Activated CD4-positive, alpha-beta T cell treated with anti-CD3 and anti-CD28 coated beads for 24 hours (primary cell): ENCODE data around the gene SUPT20HL1.
"Not testable (repeated sequence)": the region's sequence is repeated elsewhere in the genome, so short reads cannot be mapped to it uniquely, and the experiment has no call there.

Experiments
- DNase-seq, 2 donors: peaks; one replicate each; pipeline ENCODE4 v3.0.0-alpha.2; 2020; ENCODE audit warnings: low read depth in 2 of 2

SUPT20HL1 gene

DNA sequence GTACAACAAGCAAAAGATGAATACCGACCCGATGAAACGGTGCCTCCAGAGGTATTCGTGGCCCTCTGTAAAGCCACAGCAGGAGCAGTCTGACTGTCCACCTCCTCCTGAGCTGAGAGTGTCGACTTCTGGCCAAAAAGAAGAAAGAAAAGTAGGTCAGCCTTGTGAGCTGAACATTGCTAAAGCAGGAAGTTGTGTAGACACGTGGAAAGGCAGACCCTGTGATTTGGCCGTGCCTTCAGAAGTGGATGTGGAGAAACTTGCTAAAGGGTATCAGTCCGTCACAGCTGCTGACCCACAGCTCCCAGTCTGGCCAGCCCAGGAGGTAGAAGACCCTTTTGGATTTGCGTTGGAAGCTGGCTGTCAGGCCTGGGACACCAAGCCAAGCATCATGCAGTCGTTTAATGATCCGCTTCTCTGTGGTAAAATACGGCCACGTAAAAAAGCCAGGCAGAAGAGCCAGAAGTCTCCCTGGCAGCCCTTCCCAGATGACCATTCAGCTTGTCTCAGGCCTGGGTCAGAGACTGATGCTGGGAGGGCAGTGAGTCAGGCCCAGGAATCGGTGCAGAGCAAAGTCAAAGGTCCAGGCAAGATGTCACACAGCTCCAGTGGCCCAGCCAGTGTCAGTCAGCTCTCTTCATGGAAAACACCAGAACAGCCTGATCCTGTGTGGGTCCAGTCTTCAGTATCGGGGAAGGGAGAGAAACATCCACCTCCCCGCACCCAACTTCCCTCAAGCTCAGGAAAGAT, 3.2 kb downstream of the SUPT20HL1 start:
- not testable (repeated sequence) for DNase-seq

DNA sequence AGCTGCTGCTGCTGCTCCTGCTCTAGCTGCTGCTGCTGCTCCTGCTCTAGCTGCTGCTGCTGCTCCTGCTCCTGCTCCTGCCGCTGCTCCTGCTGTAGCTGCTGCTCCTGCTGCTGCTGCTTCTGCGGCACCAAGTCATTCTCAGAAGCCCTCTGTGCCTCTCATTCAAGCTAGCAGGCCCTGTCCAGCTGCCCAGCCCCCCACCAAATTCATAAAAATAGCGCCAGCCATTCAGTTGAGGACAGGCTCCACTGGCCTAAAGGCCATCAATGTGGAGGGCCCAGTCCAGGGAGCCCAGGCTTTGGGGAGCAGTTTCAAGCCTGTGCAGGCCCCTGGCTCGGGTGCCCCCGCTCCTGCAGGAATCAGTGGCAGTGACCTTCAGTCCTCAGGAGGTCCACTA, 3.9 kb downstream of the SUPT20HL1 start:
- no peak for DNase-seq

DNA sequence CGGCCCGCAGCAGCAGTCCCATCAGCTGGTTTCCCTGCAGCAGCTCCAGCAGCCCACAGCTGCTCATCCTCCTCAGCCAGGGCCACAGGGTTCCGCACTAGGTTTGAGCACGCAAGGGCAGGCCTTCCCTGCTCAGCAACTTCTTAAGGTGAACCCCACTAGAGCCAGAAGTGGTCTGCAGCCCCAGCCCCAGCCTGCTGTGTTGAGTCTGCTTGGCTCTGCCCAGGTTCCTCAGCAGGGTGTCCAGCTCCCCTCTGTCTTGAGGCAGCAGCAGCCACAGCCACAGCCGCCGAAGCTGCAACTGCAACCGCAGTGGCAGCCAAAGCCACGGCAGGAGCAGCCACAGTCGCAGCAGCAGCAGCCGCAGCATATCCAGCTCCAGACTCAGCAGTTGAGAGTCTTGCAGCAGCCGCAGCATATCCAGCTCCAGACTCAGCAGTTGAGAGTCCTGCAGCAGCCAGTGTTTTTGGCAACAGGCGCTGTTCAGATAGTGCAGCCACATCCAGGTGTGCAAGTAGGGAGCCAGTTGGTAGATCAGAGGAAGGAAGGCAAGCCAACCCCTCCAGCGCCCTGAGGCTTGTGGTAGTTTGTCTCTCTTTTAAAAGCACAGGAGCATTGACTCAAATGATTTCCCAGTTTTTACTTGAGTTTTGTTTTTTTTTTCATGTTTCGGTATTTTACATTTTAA, 4.6 kb downstream of the SUPT20HL1 start:
- no peak for DNase-seq

DNA sequence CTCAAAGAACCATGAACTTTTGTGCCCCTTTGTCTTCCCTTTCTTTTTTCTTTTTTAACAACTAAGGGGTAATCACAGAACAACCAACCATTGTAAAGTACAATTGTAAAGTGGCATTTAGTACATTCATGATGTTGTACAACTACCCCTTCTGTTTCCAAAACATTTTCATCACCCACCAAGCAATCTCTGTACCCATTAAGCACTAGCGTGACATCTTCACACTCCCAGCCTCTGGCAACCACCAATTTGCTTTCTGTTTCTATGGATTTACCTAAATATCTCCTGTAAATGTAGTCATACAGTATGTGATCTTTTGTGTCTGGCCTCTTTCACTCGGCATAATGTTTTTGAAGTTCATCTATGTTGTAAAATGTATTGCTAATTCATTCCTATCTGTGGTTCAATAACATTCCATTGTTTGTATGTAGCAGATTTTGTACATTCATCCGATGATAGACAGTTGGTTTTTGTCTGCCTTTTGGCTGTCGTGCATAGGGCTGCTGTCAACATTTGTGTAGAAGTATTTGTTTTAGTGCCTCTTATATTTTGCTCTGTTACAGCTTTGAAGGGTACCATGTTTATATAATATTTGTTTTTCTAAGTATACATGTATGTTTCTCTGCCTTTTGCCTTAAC, 6.4 kb downstream of the SUPT20HL1 start:
- DNase-seq, result not testable (repeated sequence)

DNA sequence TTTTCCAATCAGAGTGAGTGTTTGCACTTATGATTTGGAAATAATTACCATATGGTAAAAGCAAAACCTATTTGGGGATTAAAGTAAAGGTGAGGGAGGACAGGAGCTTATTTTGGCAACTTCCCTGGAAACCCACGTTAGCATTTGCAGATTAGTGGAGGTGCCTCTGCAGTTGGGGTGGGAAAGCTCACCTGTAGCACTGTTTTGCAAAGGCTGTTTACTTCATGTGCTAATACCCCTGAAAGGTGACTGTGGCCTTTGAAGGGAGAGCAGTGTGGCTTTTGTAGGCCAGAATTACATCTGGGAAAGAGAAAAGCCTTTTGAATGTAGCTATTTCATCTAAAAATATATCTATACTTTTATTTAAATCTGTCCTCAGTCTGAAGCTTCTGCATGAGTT, 9.4 kb downstream of the SUPT20HL1 start:
- DNase-seq, result no peak

DNA sequence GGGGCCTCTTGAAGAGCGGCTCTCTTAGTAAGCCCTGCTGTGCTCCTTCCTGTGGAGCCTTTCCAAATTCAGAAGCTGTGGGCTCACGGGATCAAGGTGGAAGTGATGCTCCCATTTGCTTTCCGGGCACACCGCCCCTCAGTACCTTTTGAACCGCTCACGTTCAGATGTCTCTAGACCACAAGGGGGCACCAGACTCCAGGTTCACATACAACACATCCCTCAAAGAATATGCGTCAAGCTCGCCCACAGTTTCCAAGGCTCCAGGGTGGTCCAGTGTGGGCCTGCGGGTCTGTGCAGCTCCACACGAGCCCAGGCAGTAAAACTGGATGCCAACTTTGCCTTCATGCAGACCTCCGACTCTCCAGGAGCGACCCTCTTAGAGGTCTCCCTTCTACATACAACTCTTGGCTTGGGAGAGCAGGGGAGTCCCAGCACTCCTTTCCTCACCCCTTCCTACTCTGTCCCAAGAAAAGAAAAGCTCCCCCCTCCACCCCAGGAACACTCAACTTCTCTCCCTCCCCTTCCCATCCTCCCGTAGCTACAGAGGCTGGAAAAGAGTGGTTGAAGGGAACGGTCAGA, 11.0 kb downstream of the SUPT20HL1 start:
- DNase-seq, result peak; percentile 44 to 53

DNA sequence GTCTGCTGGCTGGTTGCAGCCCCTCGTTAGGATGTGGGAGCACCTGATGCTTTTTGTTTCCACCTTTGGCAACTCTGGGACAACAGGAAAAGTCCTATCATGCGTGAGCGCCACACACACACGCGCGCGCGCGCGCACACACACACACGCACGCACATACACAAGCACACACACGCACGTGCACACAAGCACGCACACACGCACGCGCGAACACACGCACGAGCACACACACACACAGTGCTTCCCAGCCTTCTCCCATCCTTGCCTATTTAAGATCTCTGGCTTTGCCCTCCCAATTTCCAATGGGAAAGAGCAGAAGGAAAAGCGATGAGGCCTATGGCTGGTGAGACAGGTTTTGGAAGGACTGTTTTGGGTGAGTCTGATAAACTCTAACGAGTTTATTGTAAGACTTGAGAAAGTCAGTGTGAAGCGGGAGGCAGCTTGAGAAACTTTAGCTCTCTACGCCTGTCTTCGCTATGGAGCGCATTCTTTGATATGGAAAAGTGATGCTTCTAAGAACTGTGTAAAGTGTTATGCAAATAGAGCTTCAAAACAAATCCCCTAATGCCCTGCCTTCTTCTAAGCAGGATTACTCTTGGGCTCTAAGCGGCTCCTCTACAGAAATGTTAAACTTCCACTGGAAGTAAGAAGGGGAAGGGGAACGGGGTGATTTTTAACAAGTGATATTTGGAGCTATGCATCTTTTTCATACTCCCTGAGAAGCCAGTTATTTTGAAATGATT, 11.8 kb downstream of the SUPT20HL1 start:
- no peak for DNase-seq

DNA sequence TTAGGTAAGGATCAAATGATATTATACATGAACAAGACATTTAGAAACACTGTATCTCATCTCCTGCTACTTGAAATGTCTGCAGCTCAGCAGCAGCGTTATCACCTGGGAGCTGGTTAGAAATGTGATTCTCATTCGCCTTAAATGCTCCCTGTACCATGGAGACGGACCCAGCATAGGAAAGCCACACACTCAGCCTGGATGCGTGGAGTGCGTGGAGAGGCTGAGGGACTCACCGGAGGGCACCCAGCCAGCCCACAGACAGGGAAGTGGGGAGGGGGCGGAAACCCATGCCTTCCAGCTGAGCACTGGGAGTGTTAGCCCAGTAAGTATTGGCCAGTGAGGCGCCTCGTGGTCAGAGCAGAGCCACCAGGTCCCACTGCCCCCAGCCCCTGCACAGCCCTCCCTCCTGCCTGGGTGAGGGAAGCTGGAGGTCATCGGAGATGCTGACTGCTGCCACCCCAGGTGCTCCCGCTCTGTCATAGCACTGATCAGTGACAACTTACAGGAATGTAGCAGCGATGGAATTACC, 15.2 kb downstream of the SUPT20HL1 start:
- DNase-seq, result no peak

DNA sequence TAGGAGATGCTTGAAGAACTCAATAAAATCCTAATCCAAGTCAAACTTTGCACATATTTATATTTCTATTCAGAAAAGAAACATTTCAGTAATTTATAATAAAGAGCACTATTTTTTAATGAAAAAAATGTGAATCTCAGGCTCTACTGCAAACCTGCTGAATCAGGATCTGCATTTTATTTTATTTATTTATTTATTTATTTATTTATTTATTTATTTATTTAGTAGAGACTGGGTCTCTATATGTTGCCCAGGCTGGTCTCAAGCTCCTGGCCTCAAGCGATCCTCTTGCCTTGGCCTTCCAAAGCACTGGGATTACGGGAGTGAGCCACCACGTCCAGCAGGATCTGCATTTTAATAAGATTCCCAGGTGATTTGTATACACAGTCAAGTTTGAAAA, 16.0 kb downstream of the SUPT20HL1 start:
- no peak for DNase-seq

DNA sequence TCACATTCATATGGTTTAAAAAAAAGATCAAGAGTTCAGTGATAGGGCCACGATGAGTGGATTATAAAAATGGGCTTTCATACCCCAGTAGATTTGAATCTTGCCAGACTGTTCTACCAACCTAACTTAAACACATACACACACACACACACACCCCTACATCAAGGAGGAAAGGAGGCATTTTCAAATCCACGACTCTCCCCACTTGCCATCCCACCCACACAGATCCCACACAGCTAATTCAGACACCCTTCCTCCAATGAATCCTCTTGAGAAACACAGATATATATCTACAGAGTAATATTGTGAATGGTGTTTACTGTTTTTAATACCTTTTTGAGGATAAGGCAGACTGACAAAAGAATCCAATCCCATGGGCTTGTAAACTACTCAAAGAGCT, 16.8 kb downstream of the SUPT20HL1 start:
- DNase-seq, result no peak

DNA sequence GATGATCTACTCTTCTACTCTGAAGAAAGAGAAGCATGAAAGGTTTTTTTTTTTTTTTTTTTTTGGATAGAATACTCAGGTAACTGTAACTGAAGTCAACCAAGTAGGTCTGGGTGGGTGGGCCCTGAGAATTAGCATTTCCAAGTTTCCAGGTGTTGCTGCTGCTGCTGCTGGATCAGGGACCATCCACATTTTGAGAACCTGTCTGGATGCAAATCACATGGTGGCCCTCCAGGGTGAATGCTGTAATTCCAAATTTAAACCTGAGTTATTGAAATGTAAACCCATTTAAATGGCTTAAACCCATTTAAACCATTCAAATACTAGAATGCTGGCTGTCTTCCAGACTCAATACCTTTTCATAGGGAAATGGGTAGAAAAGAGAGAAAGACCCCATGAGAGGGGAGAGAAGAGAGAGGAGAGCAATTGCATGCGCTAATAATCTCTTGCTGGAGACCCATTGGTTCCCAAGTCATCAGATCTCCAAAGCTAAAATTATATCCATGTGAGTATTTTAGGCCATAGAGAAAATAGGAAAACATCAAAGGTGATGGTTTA, 17.6 kb downstream of the SUPT20HL1 start:
- no peak for DNase-seq

DNA sequence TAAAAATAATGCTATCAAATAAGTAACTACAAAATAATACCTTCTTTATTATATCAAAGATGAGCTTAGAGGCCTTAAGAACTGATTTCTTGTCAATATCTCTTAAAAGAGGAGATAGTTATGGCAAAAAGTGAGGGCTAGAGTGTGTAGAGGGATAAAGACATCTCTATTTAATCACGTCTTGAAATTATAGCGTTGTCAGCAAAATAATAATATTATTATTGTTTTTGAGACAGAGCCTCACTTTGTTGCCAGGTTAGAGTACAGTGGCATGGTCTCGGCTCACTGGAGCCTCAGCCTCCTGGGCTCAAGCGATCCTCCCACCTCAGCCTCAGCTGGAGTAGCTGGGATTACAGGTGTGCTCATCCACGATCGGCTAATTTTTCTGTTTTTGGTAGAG, 18.3 kb downstream of the SUPT20HL1 start:
- no peak for DNase-seq

DNA sequence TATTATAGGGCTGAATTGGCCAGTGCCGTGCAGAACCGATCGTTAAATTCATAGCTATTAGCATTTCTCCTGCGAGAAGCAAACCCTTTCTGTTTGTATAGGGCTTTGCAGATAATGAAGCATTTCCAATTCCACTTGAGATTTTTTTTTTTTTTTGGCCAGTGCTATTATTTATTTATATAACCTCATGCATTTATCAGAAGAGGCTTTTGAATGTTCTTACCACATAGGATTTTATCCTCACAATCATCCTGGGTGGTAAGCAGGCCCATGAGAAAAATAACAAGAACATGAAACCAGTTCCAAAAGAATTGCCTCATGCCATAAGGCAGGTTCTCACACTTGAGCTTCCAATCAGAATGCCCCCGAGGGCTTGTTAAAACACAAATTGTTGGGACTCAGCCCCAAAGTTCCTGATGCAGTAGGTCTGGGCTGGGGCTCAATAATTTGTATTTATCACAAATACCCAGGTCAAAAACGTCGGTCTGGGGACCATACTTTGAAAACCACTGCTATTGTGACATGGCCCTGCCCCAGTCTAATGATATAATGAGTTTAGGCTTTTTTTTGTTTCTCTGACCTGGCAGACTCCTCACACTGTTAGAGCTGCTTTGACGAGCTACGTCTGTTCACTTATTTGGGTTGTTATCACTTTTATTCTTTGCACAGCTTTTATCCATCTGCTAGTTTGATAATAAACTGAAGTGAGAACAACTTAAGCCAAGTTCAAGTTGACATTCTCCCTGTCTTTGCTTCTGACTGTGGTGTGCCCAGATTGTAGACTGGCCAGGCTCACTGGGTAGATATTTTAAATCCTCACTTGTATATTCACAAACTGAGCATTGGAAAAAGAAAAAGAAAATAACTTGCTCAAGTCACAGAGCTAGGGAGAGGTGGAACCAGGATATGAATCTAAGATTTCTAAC, 20.1 kb downstream of the SUPT20HL1 start:
- DNase-seq, result no peak

DNA sequence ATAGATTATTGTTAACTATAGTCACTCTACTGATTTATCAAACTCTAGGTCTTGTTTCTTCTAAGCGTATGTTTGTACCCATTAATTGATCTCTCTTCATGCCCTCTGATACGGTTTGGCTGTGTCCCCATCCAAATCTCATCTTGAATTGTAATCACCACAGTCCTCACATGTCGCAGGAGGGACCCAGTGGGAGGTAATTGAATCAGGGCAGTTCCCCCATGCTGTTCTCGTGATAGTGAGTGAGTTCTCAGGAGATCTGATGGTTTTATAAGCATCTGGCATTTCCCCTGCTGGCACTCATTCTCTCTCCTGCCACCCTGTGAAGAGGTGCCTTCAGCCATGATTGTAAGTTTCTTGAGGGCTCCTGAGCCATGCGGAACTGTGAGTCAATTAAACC, 21.9 kb downstream of the SUPT20HL1 start:
- DNase-seq, result not testable (repeated sequence)

DNA sequence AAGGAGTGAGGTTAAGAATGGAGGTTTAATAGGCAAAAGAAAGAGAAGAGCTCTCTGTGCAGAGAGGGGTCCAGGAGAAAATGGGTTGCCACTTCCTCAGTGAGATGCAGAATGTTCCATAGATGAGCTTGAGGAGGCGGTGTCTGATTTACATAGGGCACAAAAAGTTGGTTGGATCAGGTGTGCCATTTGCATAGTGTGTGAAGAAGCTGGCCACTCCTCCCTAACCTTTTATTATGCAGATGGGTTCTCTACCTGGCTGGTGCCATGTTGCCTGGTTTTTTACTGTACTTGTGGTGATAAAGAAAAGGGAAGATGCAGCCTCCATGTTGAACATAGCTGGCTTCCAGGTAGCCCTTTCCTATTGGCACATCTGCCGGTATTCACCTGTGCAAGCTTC, 27.3 kb downstream of the SUPT20HL1 start:
- no peak for DNase-seq

DNA sequence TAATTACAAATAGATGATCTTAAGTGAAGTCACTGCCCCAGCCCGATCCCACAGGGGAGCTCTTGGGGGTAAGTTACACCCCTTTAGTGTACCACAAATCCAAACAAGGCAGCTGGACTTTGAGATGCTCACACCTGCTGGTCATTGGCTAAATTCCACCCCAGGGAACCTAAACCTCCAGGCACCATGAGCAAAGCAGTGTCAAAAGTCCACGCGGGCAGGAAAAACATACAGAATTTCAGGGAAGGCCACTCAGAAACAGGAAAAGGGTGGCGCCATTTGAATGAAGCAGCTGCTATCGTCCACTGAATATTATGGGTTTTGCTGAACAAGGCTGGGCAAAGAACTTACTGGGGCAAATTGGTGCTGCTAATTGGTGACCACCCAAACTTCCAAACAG, 30.9 kb downstream of the SUPT20HL1 start:
- no peak for DNase-seq

DNA sequence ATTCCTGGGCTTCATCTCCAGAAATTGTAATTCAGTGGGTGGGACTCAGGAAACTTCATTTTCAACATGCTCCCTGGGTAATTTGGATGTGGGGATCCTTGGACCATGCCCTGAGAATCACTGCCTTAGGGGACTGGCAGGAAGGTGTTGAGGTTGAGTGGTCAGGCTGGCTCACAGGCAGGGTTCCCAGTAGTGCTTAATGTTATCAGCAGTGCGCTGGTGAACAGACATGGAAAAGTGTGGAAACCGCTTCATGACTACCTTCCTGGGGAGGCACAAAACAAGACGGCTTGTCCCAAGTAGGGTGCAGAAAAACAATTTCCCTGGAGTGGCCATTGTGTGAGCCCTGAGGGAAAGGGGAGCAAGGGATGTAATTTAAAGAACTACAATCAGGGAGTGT, 31.4 kb downstream of the SUPT20HL1 start:
- no peak for DNase-seq

DNA sequence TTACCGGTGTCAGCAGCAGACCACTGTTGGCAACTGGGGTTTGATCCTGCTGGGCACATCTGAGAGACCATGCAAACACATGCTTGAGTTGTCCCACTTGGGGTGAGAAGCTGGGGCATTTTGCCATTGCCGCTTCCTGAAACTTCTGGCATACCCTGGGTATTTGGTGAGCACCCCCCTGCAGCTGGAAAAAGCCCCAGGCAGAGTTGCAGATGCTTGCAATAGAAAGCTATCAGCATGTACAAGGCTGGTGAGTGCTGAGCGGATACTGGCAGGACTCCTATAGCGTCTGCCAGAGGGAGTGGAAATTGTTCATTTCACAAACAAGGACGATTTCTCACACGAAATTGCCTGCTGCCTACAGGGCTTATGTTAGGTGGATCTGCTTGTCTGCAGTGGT, 32.3 kb downstream of the SUPT20HL1 start:
- DNase-seq, result no peak

DNA sequence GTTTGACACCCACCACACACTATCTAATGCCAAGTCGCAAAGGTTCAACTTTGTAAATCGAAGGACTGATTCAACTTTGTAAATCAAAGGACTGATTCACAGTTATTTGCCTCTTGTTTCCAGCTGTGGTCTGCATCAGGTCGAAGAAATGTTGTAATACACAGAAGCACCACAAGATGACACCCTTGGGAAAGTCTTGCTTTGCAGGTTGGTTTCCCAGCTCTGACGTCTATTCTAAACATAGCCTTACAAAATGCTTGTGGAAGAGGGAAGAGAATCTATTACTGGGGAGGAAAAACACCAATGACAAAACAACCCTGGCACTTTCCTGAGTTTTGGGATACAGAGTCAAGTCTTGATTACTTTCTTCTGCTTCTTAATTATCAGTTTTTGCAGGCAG, 35.3 kb downstream of the SUPT20HL1 start:
- DNase-seq, result peak in 1 of 2 donors; percentile 35

DNA sequence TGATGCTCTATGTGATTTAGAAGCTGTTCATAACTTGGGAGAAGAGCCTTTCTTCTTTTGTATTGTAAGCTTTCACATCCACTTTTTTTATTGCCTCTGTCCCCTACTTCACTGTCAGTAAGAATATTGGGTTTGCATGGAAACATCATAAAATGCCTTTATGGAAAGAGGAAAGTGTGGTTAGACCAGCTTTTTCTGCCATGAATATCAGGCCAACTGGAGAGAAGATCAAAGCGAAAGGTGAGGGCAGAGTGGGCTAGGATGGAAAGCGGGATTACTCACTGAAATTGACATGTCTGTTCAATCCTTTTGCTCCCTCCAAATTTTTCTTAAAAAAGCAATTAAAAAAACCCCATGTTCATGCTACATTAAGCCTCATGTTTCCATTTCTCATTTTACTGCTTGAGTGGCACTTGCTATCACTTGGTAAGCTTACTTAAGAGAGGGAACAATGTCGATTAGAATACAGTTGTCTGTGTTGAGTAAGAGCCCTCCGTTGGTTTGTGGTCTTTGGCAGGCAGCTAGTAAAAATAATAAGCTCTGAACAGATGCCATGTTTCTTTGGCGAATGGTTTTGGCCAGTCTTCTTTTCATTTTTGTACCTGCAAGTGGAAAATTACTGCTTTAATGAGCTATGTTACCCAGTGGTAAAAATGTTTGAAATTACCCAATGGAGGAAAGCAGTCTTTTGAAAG, 35.9 kb downstream of the SUPT20HL1 start:
- no peak for DNase-seq
